GM18909 (cell line): ENCODE results near the gene MSL2.
"Not testable (repeated sequence)": the region's sequence is repeated elsewhere in the genome, so short reads cannot be mapped to it uniquely, and the experiment has no call there.

Experiments used
- ATAC-seq: cut with Tn5 transposase; IDR thresholded peaks from one replicate; pipeline ENCODE4 v1.9.1; 2021; ENCODE audit warnings: mild to moderate bottlenecking; ENCODE audit not compliant: unreplicated experiment, poor library complexity

The MSL2 gene

DNA sequence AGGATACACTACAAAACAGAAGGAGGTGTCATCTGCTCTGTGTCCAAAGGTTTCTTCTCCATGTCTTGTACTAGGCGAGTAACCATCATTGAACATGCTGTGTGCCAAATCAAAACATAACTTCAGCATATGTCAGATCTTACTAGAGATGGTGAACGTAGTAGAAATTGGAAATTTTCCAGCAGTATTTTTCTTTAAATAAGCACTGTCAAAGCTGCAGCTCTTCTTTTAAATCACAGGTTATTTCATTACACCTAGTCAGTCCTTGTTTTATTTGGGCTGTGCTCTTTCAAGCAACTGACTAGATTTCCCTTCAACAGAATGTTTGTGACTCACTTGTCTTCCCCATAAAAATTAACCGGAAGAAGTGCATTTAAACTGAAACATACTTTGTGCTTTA is 46.5 kb downstream of the MSL2 start:
- ATAC-seq, result no peak

DNA sequence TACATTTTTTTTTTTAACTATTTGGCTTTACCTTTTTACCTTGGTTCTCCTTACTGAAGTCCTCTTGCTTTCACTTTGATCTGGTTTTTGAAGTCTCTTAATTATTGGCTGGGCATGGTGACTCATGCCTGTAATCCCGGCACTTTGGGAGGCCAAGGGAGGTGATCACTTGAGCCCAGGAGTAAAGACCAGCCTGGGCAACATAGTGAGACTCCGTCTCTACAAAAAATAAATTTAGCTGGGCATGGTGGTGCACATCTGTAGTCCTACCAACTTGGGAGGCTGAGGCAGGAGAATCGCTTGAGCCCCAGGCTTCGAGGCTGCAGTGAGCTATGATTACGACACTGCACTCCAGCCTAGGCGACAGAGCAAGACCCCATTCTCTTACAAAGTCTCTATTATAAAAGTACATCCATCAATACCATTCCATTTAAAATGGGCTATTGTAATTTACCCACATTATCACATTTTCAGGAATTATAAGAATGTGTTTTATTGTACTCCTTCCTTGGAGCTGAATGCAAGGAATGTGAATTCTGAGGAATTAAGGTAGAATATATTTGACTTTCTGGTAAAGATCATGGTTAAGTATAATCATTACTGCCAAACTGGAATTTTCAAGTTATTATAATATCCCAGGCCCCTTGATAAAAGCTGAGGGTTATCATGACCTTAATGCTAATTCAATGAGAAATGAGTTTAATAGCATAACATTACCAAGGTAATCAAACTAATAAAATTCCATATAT is 49.0 kb downstream of the MSL2 start:
- ATAC-seq, result no peak

DNA sequence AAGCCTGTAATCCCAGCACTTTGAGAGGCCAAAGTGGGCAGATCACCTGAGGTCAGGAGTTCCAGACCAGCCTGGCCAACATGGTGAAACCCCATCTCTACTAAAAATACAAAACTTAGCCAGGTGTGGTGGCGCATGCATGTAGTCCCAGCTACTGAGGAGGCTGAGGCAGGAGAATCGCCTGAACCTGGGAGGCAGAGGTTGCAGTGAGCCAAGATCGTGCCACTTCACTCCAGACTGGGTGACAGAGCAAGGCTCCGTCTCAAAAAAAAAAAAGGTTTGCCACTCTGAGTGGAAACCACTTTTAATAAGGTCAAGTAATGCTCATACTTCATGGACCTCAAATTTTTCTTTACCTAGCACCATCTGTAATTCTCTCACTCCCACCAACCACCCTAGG is 51.7 kb downstream of the MSL2 start:
- ATAC-seq, result not testable (repeated sequence)

DNA sequence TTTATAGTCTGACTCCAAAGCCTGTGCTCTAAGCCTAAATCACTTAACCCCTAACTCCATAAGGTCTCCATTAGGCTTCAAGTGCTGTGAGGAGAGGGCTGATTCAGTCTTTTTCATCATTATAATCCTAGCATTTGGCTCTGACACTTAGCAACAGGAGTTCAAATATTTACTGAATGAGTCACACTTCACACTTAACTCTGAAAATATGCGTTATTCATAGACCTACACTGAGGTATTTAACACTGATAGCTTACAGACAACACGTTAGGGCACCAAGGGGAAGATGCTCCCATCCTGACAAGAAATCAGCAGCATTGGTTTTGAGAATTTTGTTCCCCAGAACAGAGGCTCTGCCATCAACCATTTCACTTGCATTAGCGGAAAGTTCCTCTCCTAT is 53.5 kb downstream of the MSL2 start:
- no peak for ATAC-seq

DNA sequence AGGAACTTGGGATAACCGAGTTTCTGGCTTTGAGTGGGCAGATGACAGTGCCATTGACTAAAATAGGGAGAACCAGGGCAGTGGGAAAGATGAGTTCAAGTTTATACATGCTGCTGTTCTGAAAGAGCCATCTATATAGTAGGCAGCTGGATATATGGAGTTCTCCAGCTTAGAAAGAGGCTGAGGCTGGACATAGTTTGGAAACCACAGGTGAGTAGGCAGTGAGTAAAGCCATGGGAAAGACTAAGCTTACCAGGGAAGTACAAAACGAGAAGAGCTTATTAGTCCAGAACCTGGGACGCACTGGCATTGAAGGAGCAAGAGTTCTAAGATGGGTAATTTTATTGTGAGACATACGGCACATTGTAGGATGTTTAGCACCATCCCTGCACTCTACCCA is 54.2 kb downstream of the MSL2 start:
- no peak for ATAC-seq

DNA sequence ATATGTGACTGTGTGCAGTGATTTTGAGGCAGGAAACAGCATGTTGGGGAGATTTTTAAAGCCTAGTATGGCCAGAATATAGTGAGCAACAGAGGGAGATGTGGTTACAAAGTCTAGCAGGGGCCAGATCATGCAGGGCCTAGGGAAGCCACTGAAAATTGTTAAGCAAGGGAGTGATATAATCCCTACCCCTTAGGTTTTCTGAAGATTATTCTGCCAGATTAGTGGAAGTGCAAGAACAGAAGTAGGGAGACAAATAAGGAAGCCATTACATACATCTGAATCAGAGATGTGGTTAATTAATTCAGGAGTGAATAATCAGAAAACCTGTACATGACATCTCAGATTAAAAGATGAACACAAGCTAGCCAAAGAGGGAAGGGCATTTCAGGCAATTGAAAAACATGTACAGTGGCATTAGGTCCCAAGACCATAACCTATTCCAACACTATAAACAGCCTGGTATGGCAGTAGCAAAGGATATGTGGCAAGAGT is 54.8 kb downstream of the MSL2 start:
- ATAC-seq, result no peak

DNA sequence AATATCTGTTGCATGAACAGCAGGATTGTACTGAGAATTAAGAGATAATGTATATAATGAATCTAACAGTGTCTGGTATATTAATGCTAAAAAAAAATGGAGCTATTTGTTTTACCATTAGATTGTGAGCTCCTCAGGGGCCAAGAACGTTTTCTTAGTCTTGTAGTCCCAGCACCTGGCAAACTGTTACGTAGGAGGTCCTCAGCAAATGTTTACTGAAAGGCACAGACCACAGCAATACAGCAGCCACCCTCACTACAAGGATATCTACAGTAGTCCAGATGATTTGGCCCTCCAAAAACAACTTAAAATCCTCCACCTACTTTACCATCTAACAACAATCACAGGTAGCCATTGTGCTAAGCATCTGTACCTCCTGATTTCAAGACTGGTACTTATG is 59.7 kb downstream of the MSL2 start:
- no peak for ATAC-seq

DNA sequence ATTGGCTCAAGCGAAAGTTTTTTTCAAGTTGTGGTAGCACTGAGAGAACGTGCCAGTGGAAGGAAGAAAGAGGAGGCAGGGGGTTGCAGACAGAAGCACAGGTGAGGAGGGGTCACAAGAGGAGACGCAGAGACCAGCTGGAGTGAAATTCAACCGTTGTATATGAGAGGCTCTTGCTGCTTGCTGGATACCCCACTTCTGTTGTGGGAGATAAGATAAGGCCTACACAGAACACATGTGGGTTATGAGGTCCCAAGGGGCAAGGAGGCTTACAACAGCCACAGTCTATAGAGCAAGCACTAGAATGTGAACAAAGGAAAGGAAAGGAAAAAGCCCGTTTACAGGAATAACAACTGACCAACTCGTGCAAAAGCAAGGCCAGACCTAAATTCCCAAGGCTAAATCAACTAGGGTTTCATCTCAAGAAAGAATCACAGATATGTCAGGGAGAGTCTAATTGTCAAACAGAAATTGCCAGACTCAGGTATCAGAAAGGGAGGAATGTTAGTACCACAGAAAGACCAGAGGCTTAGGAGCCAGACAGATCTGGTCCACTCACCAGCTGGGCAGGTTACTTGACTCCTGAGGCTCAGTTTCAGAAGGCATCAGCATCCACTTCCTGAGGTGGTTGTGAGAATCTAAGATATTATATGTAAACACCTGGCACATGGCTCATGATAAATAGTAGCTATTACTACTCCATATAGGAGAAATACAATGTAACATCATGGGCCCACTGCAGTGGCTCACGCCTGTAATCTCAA is 60.9 kb downstream of the MSL2 start:
- no peak for ATAC-seq

DNA sequence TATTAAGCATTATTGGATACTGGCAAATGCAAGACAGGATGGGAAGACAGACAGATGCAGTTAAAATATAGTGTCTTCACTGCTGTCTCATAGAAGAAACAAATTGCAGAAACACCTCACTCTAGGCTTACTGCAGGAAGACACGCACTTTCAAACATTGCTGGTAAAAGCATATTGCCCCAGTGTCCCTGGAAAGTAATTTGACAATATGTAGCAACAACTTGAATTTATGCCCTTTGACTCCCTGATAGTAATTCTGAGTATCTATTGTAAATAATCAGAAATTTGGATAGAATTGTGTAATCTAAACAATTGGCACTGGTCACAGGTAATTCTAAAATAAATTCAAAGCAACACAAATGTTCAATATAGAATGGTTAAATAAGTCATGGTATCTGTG is 62.0 kb downstream of the MSL2 start:
- ATAC-seq, result no peak

DNA sequence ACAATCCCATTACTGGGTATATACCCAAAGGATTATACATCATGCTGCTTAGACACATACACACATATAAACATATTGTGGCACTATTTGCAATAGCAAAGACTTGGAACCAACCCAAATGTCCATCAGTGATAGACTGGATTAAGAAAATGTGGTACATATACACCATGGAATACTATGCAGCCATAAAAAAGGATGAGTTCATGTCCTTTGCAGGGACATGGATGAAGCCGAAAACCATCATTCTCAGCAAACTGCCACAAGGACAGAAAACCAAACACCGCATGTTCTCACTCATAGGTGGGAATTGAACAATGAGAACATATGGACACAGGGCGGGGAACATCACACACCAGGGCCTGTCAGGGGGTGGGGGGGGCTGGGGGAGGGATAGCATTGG is 64.5 kb downstream of the MSL2 start:
- not testable (repeated sequence) for ATAC-seq

DNA sequence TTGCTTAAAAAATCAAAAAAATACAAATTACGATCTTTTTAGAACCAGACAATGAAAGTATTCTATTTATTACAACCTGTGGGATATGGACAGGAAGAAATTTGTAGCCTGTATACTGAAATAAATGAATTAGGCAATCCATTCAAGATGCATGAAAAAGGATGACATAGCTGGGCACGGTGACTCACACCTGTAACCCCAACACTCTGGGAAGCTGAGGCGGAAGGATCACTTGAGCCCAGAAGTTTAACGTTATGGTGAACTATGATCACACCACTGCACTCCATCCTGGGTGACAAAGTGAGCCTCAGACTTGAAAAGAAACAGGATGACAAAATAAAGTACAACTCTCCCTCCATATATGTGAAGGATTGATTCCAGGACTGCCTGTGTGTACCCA is 74.1 kb downstream of the MSL2 start:
- no peak for ATAC-seq

DNA sequence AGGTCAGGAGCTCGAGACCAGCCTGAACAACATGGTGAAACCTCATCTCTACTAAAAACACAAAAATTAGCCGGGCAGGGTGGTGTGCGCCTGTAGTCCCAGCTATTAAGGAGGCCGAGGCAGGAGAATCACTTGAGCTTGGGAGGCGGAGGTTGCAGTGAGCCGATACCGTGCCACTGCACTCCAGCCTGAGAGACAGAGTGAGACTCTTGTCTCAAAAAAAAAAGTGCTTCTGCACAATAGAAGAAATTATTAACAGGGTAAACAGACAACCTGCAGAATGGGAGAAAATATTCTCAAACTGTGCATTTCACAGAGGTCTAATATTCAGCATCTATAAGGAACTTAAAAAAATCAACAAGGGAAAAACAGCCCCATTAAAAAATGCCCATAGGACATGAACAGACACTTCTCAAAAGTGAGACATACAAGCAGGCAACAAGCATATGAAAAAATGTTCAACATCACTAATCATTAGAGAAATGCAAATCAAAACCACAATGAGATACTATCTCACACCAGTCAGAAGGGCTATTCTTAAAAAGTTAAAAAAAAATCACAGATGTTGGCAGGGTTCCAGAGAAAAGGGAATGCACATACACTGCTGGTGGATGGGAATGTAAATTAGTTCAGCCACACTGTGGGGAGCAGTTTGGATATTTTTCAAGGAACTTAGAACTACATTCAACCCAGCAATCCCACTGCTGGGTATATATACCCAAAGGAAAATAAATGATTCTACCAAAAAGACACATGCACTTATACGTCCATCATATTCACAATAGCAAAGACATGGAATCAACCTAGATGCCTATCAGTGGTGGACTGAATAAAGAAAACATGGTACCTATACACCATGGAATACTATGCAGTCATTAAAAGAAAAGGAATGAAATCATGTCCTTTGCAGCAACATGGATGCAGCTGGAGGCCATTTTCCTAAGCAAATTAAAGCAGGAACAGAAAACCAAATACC is 75.5 kb downstream of the MSL2 start:
- ATAC-seq, result peak; percentile 67

DNA sequence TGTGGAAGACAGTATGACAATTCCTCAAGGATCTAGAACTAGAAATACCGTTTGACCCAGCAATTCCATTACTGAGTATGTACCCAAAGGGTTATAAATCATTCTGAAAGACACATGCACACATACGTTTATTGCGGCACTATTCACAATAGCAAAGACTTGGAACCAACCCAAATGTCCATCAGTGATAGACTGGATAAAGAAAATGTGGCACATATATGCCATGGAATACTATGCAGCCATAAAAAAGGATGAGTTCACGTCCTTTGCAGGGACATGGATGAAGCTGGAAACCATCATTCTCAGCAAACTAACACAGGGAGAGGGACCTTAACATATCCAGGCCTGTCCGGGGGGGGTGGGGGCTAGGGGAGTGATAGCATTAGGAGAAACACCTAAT is 76.4 kb downstream of the MSL2 start:
- not testable (repeated sequence) for ATAC-seq

DNA sequence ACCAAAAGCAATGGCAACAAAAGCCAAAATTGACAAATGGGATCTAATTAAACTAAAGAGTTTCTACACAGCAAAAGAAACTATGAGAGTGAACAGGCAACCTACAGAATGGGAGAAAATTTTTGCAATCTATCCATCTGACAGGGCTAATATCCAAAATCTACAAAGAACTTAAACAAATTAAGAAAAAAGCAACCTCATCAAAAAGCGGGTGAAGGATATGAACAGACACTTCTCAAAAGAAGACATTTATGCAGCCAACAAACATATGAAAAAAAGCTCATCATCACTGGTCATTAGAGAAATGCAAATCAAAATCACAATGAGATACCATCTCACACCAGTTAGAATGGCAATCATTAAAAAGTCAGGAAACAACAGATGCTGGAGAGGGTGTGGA is 76.8 kb downstream of the MSL2 start:
- not testable (repeated sequence) for ATAC-seq

DNA sequence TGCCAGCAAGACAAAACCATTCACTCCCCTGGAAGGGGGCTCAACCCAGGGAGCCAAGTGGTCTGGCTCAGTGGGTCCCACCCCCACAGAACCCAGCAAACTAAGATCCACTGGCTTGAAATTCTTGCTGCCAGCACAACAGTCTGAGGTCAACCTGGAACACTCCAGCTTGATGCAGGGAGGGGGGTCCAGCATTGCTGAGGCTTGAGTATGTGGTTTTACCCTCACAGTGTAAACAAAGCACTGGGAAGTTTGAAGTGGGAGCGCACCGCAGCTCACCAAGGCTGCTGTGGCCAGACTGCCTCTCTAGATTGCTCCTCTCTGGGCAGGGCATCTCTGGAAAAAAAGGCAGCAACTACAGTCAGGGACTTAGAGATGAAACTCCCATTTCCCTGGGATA is 81.7 kb downstream of the MSL2 start:
- ATAC-seq, result no peak

DNA sequence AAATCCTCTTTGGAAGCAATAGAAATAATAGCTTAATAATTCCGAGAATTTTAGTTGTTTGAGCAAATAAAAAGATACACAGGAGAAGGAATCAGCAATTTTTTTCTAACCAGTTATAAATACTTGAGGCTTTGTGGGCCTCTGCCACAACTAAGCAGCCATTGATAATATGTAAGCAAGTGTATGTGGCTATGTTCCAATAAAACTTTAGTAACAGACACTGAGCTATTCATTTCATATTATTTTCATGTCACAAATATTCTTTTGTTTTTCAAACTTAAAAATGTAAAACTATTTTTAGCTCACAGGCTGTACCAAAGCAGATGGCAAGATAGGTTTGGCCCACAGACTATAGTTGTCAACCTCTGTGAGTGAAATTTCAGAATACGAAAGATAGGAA is 85.7 kb downstream of the MSL2 start:
- ATAC-seq, result no peak

DNA sequence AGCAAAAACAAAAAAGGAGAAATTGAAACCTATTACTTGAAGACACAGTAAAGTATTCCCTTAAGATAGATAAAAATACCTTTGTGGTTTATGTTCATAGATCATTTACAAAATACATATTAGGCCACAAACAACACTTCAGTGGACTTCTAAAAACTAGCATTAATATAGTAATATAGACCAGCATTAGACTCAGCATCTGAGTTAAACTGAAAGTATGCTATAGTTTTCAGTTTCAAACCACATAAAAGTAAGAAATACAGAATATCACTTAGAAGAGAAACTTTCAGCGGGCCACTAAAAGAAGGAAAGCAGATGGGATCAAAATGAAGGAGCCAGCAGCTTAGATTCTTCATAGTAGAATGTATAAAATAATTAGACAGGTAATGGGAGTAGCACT is 86.6 kb downstream of the MSL2 start:
- ATAC-seq, result peak; percentile 98

DNA sequence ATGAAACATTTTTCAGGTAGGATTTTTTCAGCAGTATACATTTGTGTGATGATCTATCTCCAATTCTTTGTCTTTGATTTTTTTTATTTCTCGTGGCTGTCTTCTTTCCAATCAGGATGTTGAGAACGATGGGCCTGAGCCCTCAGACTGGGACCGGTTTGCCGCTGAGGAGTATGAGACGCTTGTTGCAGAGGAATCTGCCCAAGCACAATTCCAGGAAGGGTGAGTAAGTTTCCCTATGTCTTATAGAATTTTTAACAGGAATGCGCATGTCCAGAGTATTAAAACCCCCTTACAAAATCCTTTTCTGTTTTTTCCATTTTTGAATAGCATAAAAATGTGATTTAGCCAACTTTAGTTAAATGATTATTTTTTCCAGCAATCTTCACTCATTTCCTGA is 90.0 kb downstream of the MSL2 start:
- ATAC-seq, result no peak

DNA sequence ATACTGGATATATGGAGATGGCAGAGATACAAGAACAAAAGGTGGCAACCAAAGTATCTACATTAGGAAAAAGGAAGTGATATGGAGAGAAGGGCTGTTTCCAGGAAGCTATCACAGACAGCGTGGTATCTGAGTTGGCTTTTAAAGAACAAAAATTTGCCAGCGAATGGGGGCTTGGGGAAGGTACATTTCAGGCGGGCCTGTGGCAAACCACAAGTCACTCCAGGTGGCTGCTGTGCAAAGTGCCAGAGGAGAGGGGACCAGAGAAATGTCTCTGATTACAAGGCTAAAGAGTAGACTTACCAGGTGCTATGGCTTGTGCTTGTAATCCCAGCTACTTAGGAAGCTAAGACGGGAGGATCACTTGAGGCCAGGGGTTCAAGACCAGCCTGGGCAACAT is 91.1 kb downstream of the MSL2 start:
- ATAC-seq, result no peak
